Measurements from ENCODE around the gene SDHC.
"Not testable (repeated sequence)": the region's sequence is repeated elsewhere in the genome, so short reads cannot be mapped to it uniquely, and the experiment has no call there.

SDHC gene

GRCh38 chr1:161389158-161389557 is 75.0 kb downstream of the SDHC start:
- FAIRE-seq = not testable (repeated sequence)

GRCh38 chr1:161389691-161390558 is 75.7 kb downstream of the SDHC start:
- FAIRE-seq = peak; percentile 23

GRCh38 chr1:161390559-161390858 is 76.3 kb downstream of the SDHC start:
- FAIRE-seq = no peak

GRCh38 chr1:161391136-161391535 is 77.0 kb downstream of the SDHC start:
- not testable (repeated sequence) for FAIRE-seq

GRCh38 chr1:161391611-161392010 is 77.4 kb downstream of the SDHC start:
- no peak for FAIRE-seq

GRCh38 chr1:161393151-161393550 is 79.0 kb downstream of the SDHC start:
- FAIRE-seq = no peak

GRCh38 chr1:161397038-161397437 is 82.9 kb downstream of the SDHC start:
- not testable (repeated sequence) for FAIRE-seq

GRCh38 chr1:161398900-161399256 is 84.7 kb downstream of the SDHC start:
- no peak for FAIRE-seq

- no peak for FAIRE-seq
These were observed 85.2 kb downstream of the SDHC start for GRCh38 chr1:161399257-161399998.

GRCh38 chr1:161402446-161402845 is 88.3 kb downstream of the SDHC start:
- no peak for FAIRE-seq

- no peak for FAIRE-seq
These were observed 89.9 kb downstream of the SDHC start for GRCh38 chr1:161404051-161404597.

GRCh38 chr1:161406551-161406950 is 92.4 kb downstream of the SDHC start:
- not testable (repeated sequence) for FAIRE-seq

GRCh38 chr1:161407451-161407985 is 93.3 kb downstream of the SDHC start:
- no peak for FAIRE-seq

- no peak for FAIRE-seq
These were observed 94.4 kb downstream of the SDHC start for GRCh38 chr1:161408429-161409052.

- not testable (repeated sequence) for FAIRE-seq
These were observed 95.9 kb downstream of the SDHC start for GRCh38 chr1:161409848-161410635.

- FAIRE-seq = not testable (repeated sequence)
These were observed 96.4 kb downstream of the SDHC start for GRCh38 chr1:161410636-161410970.
